Stimulated activated CD4-positive, alpha-beta T cell treated with anti-CD3 and anti-CD28 coated beads, Interleukin-4, amount 100 ng/mL, for 1 hour (primary cell): ENCODE measurements around the gene AUNIP.

Experiments
- DNase-seq: peaks from one replicate; pipeline ENCODE4 v3.0.0-alpha.2; 2020

Gene AUNIP

DNA sequence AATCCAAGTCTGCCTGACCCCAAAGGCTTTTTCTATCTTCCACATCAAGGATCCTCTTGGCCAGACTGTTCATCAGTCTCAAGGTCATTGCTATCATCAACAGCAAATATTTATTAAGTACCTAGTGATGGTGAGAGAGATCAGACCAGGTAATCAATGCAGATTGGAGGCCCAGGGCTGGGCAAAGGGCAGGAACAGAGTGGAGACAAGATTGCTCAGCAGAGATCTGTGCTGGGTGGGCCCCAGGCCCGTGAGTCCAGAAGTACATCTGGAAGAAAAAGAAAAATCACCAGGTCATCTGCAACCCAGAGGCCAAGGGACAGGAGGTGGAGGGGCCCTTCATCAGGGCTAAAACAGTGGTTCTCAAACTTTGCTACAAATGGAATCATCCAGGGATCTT, 26.3 kb upstream of the AUNIP start:
- DNase-seq = no peak

- DNase-seq = no peak
These were observed 22.0 kb upstream of the AUNIP start for GRCh38 chr1:25881266-25881665.

GRCh38 chr1:25880518-25880917, 21.3 kb upstream of the AUNIP start:
- no peak for DNase-seq

- no peak for DNase-seq
These were observed 20.4 kb upstream of the AUNIP start for GRCh38 chr1:25879675-25880074.

DNA sequence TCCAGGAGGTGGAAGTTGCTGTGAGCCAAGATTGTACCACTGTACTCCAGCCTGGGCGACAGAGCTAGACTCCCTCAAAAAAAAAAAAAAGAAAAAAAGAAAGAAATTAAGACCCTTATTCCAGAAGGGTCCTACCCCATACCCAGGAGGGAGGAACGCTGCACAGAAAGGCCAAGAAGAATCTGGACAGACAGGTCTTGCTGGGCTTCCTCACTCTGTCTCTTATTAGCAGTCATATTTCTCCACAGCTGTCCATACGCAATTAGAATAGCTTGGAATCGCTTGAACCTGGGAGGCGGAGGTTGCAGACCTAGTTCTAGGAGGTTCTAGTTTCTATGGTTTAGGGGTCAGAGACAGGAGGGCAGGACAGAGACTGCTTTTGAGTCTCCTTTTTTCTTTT, 19.4 kb upstream of the AUNIP start:
- no peak for DNase-seq

DNA sequence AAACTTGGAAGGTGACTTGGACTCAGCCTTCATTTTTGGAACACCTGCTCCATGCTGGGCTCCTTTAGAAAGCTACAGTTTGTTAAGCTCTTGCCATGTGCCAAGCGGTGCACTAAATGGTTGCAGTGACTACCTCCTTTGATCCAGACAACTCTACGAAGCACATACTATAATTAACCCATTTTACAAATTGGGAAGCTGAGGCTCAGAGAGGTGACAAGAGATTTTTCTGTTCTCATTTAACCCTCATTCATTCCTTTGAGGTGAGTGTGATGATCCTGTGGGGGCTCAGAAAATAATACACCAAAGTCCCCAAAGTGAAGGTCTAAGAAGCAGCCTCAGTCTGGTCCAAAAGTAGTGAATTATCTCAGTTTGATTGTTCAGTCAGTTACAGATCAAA, 17.9 kb upstream of the AUNIP start:
- DNase-seq = no peak

DNA sequence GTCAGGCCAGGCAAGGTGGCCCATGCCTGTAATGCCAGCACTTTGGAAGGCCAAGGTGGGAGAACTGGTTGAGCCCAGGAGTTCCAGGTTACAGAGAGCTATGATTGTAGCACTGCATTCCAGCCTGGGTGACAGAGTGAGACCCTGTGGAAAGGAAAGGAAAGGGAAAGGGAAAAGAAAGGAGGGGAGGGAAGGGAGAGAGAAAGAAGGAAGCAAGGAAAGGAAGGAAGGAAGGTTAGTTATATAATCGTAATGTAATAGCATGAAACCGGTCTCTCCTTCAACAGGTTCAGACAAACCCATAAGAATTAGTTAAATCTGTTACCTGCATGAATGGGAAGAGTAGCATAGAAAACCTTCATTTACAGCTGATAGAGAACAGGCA, 17.4 kb upstream of the AUNIP start:
- DNase-seq = no peak

DNA sequence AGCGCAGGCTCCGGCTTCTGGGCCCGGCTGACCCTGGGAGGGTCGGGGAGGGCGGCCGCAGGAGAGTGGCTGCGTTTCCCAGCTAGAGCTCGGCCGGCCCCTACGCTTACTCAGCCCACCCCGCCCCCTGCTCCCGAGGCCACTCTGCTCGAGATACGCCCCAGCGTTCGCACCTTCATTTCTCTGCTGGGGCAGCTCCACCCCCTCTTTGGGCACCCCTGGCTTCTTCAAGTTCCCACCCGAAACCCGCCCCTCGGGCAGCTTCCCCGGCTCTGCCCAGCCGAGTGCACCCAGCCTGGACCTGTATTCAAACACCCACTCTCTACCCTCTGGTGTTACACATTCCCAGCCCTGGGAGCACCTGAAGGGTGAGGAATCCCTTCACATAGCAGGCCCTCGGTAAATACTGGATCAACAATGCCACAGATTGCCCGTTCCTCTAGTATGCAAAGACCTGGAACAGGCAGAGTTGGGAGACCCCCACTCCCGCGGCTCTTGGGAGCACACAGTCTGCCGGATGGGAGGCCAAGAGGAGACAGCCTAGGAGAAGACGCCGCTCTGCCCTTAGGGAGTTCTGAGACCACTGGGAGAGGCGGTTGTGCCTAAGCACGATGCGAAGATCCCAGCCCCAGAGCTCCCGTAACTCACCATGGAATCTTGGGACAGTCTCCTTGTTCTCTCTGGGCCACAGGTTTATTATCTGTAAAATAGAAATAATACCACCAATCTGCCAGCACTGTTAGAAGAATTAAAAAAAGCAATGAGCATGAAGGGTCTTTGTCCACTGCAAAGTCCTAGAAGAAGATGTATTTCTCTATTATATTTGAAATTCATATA, 16.8 kb upstream of the AUNIP start:
- DNase-seq = peak; percentile 40

DNA sequence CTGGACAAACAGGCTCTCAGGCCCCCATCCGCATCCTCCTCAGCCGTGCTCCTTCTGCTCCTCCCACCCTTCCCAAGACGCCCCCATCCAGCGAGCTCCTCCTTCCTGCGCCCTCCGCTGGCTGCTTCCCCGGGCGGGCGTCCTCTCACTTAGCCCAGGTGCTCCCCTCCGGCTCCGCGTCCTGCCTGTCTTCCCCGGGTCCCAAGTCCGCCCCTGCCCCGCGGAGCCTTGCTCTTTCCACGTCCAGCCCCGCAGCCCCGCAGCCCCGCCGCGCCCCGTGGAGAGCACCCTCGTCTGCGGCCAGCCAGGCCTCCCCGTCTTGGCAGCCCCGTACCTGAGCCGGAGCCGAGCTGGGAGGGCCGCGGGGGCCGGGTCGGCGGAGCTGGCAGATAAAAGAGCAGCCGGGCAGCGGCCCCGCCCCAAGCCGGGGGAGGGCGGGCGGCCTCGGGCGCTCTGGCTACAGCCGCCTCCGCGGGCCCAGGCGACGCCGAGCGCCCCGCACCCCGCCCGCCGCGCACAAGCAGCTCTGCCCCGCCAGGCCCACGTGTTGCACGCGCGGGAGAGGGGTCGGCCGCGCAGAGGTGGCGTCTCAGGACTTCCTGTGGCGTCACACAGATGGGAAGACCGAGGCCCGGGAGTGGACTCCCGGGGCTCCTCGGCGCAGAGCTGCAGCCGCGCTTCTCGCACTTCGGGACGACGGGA, 16.0 kb upstream of the AUNIP start, which contains the start of gene PAQR7:
PAQR7 (minus strand) TSS at position 555 of the 702 bp plus-strand sequence. CDS start 11,869 bp downstream, outside the sequence.
- peak; percentile 67 for DNase-seq

- DNase-seq = no peak
These were observed 15.4 kb upstream of the AUNIP start for GRCh38 chr1:25874635-25875153.

DNA sequence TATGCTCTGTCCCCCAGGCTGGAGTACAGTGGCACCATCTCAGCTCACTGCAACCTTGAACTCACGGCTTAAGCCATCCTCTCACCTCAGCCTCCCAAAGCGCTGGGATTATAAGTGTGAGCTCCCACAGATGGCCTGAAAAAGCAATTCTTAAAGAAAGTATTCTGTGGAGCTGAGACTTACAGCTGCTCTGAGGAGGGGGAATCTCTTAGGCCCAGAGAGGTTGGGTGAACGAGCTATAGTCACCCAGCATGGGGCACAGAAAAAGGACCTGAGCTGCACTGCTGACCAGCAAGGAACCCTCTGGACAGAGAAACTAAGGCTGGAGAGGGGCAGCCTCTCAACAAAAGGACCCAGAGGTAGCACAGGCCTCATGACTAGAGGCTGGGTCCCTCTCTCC, 15.0 kb upstream of the AUNIP start:
- DNase-seq = no peak

DNA sequence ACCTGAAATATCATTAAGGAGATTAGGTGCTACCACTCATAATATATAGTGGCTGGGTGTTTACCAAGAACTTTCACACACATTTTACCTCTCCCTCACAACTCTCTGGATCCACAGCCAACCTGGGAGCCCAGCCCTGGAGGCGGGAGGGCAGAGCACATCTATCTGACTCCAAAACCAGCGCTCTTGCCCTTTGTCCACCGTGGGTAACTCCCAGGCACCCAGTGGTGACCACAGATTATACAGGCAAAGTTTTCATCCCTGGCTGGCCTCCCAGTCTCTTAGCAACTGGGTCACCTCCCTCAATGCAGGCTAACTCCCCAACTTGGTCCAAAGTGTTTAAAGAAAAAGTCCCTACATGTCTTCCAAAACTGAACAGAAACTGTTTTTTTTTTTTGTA, 13.9 kb upstream of the AUNIP start:
- DNase-seq = no peak

- DNase-seq = no peak
These were observed 13.5 kb upstream of the AUNIP start for GRCh38 chr1:25872713-25873112.

DNA sequence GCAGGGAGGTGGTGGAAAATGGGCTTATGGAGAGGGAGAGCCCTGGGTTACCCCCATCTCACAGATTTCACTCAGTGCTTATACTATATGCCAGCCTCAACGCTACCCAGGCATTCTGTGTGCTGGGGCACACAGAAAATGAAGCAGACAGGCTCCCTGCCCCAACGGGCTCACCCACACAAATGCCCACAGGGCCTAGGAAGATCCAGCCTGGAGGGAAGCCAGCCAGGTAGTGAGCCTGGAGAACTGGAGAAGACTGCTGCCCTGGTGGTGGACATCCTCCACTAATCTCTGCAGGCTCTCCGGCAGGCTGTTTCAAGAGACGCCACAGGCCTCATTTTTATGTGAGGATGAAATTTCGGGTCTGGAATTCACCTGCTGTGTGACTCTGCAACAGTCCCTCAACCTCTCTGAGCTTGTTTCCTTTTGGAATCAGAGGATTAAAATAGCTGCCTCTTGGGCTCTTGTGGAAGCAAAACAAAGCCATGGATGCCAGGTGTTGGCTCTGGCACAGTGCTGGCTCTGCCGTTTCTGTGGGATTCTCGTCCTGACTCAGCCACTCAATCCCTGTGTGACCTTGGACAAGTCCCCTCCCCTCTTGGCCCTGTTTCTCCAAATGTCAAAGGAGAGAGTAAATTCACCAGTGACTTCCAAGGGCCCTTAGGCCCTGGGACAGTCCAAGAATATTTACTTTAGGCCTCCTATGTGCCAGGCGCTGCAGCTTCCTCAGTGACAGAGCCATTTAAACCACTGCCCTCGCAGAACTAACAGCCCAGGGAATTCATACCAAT, 12.6 kb upstream of the AUNIP start:
- no peak for DNase-seq

DNA sequence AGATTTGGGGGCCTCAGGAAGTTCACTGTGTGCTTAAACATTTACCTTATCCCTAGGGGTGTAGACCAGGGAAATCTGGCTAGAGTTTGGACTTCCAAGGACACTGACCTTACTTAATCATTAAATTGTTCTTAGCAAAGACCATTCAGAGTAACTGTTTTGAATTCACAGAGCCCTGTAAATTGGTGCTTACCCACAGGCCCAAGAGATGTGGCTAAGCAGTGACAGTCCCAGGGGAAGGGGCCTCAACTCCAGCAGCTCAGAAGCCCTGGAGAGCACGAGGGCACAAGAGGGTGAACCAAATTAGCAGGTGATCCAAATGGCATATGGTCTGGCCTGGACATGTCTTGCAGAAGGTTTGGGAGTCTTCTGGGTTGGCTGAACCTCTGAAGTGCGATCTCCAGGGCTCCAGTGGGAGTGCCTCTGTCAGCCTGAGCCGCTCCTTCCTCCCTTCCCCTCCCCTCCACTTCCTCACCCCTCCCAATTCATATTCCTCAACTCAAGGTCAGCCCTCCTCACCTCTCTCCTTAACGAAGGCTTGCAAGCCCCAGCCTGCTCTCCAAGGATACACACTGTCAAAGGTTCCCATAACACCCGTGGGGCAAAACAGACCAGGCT, 11.9 kb upstream of the AUNIP start:
- DNase-seq = no peak

GRCh38 chr1:25870614-25871013, 11.4 kb upstream of the AUNIP start:
- no peak for DNase-seq

GRCh38 chr1:25869909-25870606, 10.8 kb upstream of the AUNIP start:
- no peak for DNase-seq

- DNase-seq = no peak
These were observed 8.1 kb upstream of the AUNIP start for GRCh38 chr1:25867210-25867991.

GRCh38 chr1:25866288-25866687, 7.0 kb upstream of the AUNIP start:
- DNase-seq = no peak

- no peak for DNase-seq
These were observed 5.2 kb upstream of the AUNIP start for GRCh38 chr1:25864434-25864833.
